GM19463 (cell line): ENCODE measurements around the gene MGAT4A.
A peak's percentile ranks its signal among the peaks of the same experiment; 100 is the strongest.
"Not testable (repeated sequence)": the region's sequence is repeated elsewhere in the genome, so short reads cannot be mapped to it uniquely, and the experiment has no call there.

ENCODE experiments used
- ATAC-seq: cut with Tn5 transposase; IDR thresholded peaks from one replicate; pipeline ENCODE4 v1.9.1; 2021; ENCODE audit warnings: mild to moderate bottlenecking, moderate library complexity; ENCODE audit not compliant: unreplicated experiment

The MGAT4A gene

GRCh38 chr2:98730707-98731040 lies 258 bp downstream of the MGAT4A start:
- ATAC-seq, result peak; percentile 35

- ATAC-seq, result no peak
Measured at GRCh38 chr2:98730053-98730706, 752 bp downstream of the MGAT4A start.

DNA sequence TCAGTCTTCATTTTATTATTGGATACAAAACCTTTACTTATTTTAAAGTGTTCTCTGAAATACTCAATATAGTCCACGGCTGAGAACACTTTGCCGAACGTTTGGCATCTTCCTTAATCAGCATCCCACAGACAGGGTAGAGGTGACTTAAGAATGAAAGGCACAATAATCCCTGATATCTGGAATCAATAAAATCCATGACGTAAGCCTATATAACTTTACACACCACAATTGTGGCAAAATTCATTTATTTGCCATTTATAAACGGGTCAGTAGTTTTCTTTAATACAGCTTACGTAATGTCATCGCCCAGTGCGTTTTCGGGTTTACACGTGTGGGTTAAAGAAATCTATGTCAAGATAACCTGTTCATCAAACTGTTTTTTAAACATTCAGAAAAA lies 1.3 kb downstream of the MGAT4A start:
- ATAC-seq, result no peak

- not testable (repeated sequence) for ATAC-seq
Measured at GRCh38 chr2:98728088-98728718, 2.7 kb downstream of the MGAT4A start.

GRCh38 chr2:98727369-98728087 lies 3.4 kb downstream of the MGAT4A start:
- no peak for ATAC-seq

DNA sequence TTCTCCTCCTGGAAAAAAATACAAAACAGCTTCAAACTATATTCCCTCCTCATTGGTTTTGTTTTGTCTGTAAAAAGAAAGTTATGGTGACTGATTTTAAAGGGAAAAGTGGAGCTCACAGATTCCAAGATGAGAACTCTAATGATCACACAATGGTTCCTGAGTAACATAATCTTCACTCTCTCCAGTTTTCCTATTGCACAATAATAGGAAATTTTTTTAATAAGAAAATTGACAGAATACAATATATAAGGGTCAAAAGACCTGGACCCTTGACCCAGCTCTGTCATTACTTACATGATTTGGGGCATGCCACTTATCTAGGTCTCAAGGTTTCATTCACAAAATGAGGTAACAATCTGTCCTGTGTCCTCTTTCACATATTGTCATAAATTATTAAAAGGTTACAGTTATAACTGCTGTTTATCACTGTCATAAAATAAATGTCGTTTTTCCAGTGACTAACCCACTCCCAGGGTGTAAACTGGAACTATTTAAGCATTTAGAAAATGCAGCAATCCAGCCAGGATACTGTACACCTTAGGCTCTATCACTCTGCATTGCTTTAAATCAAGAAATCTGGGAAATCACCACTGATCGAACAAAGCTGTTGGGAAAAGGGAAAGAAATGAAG lies 4.1 kb downstream of the MGAT4A start:
- ATAC-seq, result no peak

GRCh38 chr2:98726205-98726604 lies 4.7 kb downstream of the MGAT4A start:
- no peak for ATAC-seq

DNA sequence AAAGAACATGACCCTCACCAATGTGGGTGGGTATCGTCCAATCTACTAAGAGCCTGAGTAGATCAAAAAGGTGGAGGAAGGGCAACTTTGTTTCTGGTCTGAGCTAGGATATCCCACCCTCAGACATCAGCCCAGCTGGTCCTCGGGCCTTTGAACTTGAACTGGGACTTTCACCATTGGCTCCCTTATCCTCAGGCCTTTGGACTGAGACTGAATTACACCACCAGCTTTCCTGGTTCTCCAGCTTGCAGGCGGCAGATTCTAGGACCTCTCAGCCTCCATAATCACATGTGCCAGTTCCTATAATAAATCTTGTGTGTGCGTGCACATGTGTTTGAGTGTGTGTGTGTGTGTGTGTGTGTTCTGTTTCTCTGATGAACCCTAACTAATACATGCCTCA lies 10.6 kb downstream of the MGAT4A start:
- ATAC-seq, result no peak

GRCh38 chr2:98717621-98718020 lies 13.3 kb downstream of the MGAT4A start:
- no peak for ATAC-seq

DNA sequence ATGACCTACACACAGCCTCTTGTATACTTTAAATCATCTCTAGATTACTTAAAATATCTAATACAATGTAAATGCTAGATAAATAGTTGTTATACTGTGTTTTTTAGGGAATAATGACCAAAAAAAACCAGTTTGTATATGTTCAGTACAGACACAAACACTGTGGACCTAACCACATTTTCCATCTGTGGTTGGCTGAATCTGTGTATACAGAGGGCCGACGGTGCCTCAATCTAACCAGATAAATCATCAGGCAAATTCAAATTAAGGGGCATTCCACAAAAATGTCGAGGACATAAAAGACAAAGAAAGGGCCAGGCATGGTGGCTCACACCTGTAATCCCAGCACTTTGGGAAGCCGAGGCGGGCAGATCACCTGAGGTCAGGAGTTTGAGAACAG lies 14.1 kb downstream of the MGAT4A start:
- no peak for ATAC-seq

DNA sequence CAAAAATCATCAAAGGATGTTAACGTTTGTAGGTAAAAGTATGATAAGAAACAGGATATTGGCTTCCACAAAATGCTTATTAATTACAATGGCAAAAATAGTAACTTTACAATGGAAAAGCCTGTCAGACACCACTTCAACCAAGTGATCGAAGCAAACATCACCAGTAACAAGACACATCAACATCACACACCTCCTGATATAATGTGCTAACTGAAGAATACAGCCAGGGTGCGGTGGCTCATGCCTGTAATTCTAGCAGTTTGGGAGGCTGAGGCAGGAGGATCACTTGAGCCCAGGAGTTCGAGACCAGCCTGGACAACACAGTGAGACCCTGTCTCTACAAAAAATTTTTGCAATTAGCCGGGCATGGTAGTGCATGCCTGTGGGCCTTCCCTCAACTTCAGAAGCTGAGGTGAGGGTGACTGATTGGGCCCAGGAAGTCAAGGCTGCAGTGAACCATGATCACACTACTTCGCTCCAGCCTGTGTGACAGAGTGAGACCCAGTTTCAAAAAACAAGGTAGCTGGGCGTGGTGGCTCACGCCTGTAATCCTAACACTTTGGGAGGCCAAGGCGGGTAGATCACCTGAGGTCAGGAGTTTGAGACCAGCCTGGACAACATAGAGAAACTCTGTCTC lies 15.0 kb downstream of the MGAT4A start:
- ATAC-seq, result no peak

GRCh38 chr2:98713332-98714015 lies 17.5 kb downstream of the MGAT4A start:
- peak; percentile 86 for ATAC-seq

DNA sequence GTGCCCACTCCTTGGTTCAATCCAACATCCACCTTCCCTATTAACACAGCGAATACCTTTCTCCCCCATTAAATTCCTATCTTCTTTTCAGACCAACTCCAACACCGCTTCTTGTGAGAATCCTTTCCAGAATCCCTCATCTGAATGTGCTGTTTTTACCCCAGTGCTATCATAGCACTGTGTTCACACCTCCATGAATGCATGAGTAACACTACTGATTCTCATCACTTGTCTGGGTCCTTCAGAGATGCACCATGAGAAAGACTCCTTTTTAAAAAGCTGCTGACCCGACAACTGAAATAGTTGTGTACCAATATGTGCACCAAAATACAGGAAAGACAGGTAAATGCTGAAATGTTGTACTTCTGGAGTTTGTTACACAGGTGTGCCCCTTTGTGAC lies 18.8 kb downstream of the MGAT4A start:
- ATAC-seq, result no peak

GRCh38 chr2:98711506-98711905 lies 19.4 kb downstream of the MGAT4A start:
- ATAC-seq, result no peak

DNA sequence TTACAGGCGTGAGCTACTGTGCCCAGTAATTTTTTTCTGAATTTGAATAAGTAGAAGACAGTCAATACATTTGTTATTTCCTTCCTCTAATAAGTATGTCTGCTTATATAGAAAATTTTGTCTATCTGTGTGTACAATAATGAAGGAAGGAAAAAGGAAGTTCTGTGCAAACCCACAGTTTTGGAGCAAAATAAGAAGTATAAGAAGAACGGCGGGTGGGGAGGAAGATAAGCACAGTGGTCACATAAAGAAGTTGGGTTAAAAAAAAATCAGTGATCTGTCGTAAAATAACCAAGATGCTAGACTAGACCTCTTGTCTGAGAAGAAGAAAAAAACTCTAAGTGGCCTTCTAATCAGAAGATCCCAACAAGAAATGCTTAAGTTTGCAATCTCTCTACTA lies 20.2 kb downstream of the MGAT4A start:
- ATAC-seq, result no peak

- ATAC-seq, result no peak
Measured at GRCh38 chr2:98709535-98709934, 21.4 kb downstream of the MGAT4A start.

DNA sequence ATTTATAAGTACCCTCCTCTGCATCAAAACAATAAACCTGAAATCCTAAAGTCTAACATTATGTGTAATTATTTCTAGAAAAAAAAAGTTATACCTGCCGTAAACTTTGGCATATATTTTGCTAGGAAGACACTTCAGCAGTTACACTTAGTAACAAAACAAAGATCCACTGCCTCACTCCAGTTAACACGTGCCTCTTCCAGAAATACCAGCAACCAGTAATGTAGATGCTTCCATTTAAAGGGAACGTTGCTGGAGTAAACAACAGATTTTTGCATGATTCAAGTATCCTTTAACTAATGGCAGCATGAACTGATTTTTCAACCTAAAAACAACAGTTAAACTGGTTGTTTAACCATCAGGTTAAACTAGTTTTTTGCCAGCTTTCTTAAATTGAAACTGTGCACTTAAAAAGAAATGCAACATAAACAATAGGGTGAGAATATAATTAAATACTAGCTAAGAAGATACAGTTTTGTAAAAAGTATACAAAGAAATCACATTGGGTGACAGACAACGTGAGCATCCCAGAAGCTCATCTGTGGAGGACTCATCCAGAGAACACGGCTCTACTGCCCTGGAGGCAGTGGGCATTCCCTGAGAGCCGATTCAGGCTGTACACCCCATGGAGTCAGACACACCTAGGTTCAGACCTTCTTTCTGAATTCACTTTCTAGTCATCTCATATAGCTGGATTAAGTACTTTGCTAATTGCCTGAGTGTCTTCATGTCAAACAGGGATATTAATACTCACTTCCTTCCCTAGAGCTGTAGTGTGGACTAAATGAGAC lies 22.3 kb downstream of the MGAT4A start:
- no peak for ATAC-seq

DNA sequence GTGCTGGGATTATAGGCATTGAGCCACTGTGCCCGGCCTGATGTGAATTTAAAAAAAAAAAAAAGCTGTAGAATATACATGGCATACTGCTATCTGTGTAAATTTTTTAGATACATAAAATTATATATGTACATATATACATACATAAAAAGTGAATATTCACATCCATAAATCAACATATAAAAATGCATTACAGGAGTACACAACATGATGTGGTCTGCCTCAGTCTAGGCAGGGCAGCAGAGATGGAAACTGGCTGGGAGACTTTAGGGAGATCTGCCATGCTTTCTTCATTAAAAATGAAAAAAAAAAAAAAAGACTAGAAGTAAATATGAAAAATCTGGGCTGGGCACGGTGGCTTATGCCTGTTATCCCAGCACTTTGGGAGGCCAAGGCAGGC lies 24.3 kb downstream of the MGAT4A start:
- no peak for ATAC-seq

- ATAC-seq, result no peak
Measured at GRCh38 chr2:98705333-98705617, 25.7 kb downstream of the MGAT4A start.
